Kidney (tissue), 14 donors: ENCODE results near the gene TNFRSF14. TPM values are rescaled to one million over a fixed set of nuclear protein-coding genes. Genes with fewer than 3 reads are reported as not detected.

Source experiments
- DNase-seq, 5 donors: peaks; one replicate each; pipeline ENCODE4 v3.0.0-alpha.2; 2013 to 2020
- FAIRE-seq: peaks from 2 replicates; lab custom pipeline; 2012; peaks lifted over from hg19 to GRCh38; lab: Jason Lieb, UNC
- H3K27ac ChIP-seq, 2 donors: one replicate each; pipeline ENCODE4 v1.7.0; 2013; ENCODE audit warnings: low read depth in 2 of 2, low read length in 2 of 2, inconsistent platforms in 1 of 2
- H3K27me3 ChIP-seq: one replicate; pipeline ENCODE4 v1.7.1; 2013; ENCODE audit warnings: low read length, inconsistent platforms; ENCODE audit not compliant: control insufficient read depth, insufficient read depth
- H3K36me3 ChIP-seq, 3 donors: one replicate each; pipeline versions ENCODE4 v1.7.0 to v1.7.1; 2013; ENCODE audit warnings: low read length in 3 of 3, control low read depth in 1 of 3, inconsistent platforms in 1 of 3; ENCODE audit not compliant: insufficient read depth in 3 of 3, control insufficient read depth in 2 of 3
- H3K4me1 ChIP-seq, 3 donors: one replicate each; pipeline versions ENCODE4 v1.7.0 to v1.7.1; 2013; ENCODE audit warnings: low read length in 3 of 3, inconsistent platforms in 1 of 3, low read depth in 1 of 3; ENCODE audit not compliant: control insufficient read depth in 2 of 3, insufficient read depth in 2 of 3
- H3K4me3 ChIP-seq, 3 donors: one replicate each; pipeline versions ENCODE4 v1.7.0 to v1.8.1; 2013; ENCODE audit warnings: low read length in 3 of 3, control low read depth in 1 of 3, inconsistent platforms in 1 of 3
- H3K9ac ChIP-seq, 3 donors: one replicate each; pipeline versions ENCODE4 v1.7.0 to v1.7.1; 2013; ENCODE audit warnings: low read length in 3 of 3, control low read depth in 1 of 3, inconsistent platforms in 1 of 3
- H3K9me3 ChIP-seq, 3 donors: one replicate each; pipeline versions ENCODE4 v1.7.0 to v1.7.1; 2013; ENCODE audit warnings: low read length in 3 of 3, control low read depth in 1 of 3, inconsistent platforms in 1 of 3; ENCODE audit not compliant: control insufficient read depth in 2 of 3, insufficient read depth in 1 of 3
- CTCF ChIP-seq: IDR thresholded peaks from 3 replicates; pipeline ENCODE4 v1.5.1; 2012; ENCODE audit warnings: mild to moderate bottlenecking, moderate library complexity, borderline replicate concordance; ENCODE audit not compliant: insufficient read depth; ENCODE audit errors: extremely low read depth
- intact Hi-C: fragments of 100-400 bp; cut with DNase I; formaldehyde crosslinking; loops from one replicate; pipeline ENCODE4 v1.11.1; 2022
- polyA plus RNA-seq: library from polyadenylated mRNA; stranded (reverse); fragments of 350-450 nt; fragmentation: Illumina TruSeq; extraction: RNeasy Lipid Tissue Mini Kit (QIAGEN cat#74804); gene quantifications from one replicate; pipeline ENCODE4 v1.2.3, GENCODE V29; 2014; ENCODE audit warnings: low read depth, low replicate concordance; ENCODE audit not compliant: insufficient read depth
- total RNA-seq: library from RNA; stranded (reverse); fragmentation: NEBNext Ultra II Directional; extraction: Animal tissue kit (Norgen Biotek cat#: 25700); gene quantifications from one replicate; pipeline ENCODE4 v1.2.1, GENCODE V29; 2021
- donor health status: control.
- donor health status: control.
- donor health status: control.
- donor health status: control.
- donor health status: control.
- donor health status: DM: yes; HTN: yes; CAD: no.
- donor health status: Normal renal cell carcinoma (clear cell type).

Gene TNFRSF14
- total and polyA plus RNA-seq, 2 donors from 2014 or later, result 95.0 to 99.1 TPM

GRCh38 chr1:2539312-2539907, 16.8 kb upstream of the TNFRSF14 start:
- no peaks in the 10 kb centered on the region for H3K9me3 ChIP-seq
- H3K9ac ChIP-seq, result no peak overlapping the region
- no peak overlapping the region for H3K27ac ChIP-seq
- intact Hi-C loops, result no loop called here
- no peaks in the 10 kb centered on the region for H3K27me3 ChIP-seq
- H3K36me3 ChIP-seq, result no peaks in the 10 kb centered on the region
- no peak overlapping the region for H3K4me3 ChIP-seq
- no peak for TF ChIP-seq CTCF
- peaks cover 0 to 5% (median 0%) of the 10 kb centered on the region in 3 donors for H3K4me1 ChIP-seq
- FAIRE-seq (no peak), DNase-seq (no peak)

- no peak overlapping the region for H3K27ac ChIP-seq
- H3K36me3 ChIP-seq, result no peaks in the 10 kb centered on the region
- no peaks in the 10 kb centered on the region for H3K9me3 ChIP-seq
- TF ChIP-seq CTCF, result no peak
- no peak overlapping the region for H3K9ac ChIP-seq
- H3K4me3 ChIP-seq, result no peak overlapping the region
- peaks cover 0 to 17% (median 0%) of the 10 kb centered on the region in 3 donors for H3K4me1 ChIP-seq
- no peaks in the 10 kb centered on the region for H3K27me3 ChIP-seq
- no peak for DNase-seq
- no peak for FAIRE-seq
- intact Hi-C loops, result loop anchor here (10.0 kb wide), 1 partner anchor 126 kb away; the partner anchor contains the start of gene PEX10
Measured at GRCh38 chr1:2540816-2541492, 15.2 kb upstream of the TNFRSF14 start.

- FAIRE-seq (no peak), DNase-seq (no peak)
- Histone ChIP-seq H3K9ac (no peak overlapping the region), H3K36me3 (no peaks in the 10 kb centered on the region), H3K4me1 (peaks cover 0 to 17% (median 0%) of the 10 kb centered on the region in 3 donors), H3K9me3 (no peaks in the 10 kb centered on the region), H3K4me3 (no peak overlapping the region), H3K27ac (no peak overlapping the region), H3K27me3 (no peaks in the 10 kb centered on the region)
- no peak for TF ChIP-seq CTCF
- intact Hi-C loops, result loop anchor here (10.0 kb wide), 1 partner anchor 127 kb away; the partner anchor contains the start of gene PEX10
Measured at GRCh38 chr1:2541619-2542245, 14.4 kb upstream of the TNFRSF14 start.
